ENCODE results near the gene MRPL46.
"Not testable (repeated sequence)": the region's sequence is repeated elsewhere in the genome, so short reads cannot be mapped to it uniquely, and the experiment has no call there.

The MRPL46 gene

DNA sequence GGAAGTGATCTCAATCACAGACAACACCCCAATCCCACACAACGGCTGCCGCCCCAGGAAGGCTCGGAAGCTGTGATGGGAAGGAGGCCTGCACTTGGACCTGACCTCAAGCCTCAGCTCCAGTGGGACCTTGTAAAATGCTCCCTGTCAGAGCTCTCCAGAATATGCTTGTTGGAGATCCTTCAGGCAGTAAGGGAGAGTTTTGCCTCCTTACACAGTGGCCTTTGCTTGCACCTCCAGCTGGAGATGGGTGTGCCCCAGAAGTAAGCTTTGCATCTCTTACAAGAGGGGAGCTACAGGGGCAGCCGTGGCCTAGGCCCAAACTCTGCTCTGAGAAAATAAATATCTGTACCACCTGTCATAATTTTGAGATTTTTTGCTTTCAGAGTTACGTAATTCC is 10.7 kb upstream of the MRPL46 start:
- DNase-seq (ENCODE audit: low read depth): no peak

DNA sequence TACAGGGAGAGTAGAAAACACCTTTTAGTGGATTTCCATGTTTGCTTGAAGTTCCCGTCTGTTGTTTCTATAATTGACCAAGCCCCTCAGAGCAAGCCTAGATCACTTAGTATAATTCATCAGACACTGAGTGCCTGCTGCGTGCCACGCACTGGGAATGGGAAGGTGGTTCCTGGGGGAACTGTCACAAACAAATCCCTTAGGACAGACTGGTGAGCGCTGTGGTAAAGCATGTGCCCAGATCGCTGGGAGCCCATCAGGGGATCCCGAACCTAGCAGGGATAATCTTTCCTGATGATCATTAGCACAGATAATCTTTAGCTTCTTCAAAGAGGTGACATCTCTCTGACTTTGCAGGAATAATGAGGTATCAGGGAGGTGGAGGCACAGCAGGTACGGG is 9.9 kb upstream of the MRPL46 start:
- no peak for DNase-seq (ENCODE audit: low read depth)

- DNase-seq (ENCODE audit: low read depth): no peak
Observed at GRCh38 chr15:88476635-88477060, 9.5 kb upstream of the MRPL46 start.

DNA sequence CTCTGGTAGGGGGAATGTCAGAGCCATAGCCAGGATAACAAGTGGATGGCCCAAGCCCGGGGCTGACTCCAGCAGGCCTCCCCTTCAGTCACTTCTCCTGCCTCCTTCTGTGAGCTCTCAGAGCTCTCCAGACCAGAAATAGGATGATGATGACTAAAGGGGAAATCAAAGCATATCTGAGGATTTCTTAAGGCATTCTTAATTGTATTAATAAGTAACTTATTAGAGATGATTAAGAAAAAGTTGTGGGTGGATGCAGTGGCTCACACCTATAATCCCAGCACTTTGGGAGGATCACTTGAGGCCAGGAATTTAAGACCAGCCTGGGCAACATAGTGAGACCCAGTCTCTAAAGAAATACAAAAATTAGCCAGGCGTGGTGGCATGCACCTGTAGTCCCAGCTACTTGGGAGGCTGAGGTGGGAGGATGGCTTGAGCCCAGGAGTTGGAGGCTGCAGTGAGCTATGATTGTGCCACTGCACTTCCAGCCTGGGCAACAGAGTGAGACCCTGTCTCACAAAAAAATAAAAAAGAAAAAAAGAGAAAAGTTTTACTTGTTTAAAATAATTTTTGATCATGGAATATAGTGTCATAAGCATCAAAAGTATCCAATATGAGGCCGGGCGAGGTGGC is 6.6 kb upstream of the MRPL46 start:
- DNase-seq (ENCODE audit: low read depth): not testable (repeated sequence)

DNA sequence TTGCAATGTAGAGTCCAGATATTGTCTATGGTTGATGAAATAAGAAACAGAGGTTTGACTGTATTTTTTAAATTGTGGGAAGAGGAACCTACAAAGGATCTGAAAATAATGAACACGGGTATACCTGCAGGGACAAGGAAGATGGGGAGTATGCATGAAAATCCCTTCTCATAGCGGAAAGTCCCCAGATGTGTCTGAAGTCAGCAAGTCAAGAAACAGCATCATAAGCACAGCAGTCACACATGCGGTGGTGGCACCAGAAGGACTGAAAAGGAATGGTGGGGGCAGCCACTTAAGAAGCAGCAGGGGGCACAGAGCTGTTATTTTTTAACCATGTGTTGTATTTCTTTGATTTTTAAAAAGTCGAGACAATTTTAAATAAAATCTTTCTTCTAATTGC is 5.0 kb upstream of the MRPL46 start:
- no peak for DNase-seq (ENCODE audit: low read depth)

GRCh38 chr15:88470625-88471372 is 3.6 kb upstream of the MRPL46 start:
- DNase-seq (ENCODE audit: low read depth): no peak

- DNase-seq (ENCODE audit: low read depth): no peak
Observed at GRCh38 chr15:88469321-88469720, 2.1 kb upstream of the MRPL46 start.

- DNase-seq (ENCODE audit: low read depth): not testable (repeated sequence)
Observed at GRCh38 chr15:88468721-88469120, 1.5 kb upstream of the MRPL46 start.

DNA sequence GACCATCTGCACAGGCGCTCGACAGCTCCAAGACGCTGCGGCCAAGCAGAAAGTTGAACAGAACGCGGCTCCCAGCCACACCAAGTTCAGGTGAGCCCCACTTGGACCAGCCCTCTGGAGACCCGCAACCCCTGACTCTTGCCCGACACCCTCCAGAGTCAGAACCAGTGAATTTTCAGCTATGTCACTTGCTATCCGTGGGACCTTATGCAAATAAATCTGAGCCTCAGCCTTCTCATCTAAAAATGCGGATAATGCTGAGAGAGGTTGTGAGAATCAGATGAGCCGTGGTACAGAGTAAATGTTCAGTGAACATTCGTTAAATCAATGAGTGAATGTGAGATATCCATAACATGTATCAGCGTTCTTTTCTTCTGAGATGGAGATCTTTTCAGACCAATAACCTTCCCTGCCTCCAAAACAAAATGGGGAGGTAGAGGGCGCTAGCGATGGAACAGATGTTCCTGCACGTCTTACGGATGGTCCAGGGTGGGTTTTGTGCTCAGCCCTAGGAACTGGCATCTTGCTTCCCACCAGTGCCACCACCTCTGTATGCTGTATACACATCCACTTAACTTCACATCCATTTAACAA is 844 bp upstream of the MRPL46 start:
- peak; percentile 3 for DNase-seq (ENCODE audit: low read depth)

DNA sequence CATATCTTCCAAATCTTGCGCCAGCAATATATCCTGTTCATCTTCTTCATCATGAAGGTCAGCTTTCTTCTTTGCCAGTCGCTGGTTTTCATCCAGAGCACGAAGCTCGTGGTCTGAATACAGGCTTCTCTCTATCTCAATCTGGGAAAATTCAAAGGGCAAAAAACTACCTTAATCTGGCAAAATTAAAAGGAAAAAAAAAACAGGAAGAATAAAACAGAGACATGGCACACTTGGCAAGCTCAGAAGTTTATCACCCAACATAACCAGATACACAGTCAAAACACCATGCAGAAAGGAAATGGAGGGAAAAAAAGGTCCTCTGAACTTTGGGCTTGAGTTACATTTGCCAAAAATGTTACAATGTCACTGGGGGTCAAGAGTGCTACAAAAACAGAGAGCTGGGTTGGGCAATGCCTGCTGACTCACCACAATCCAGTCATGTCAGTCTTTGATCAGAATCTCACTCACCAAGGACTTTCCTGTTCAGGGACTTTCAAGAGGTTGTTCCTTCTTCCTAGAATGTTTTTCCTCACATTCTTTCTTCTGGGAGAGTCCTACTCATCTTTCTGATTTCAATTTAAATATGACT is 1.5 kb downstream of the MRPL46 start:
- DNase-seq (ENCODE audit: low read depth): no peak

GRCh38 chr15:88463870-88464532 is 3.2 kb downstream of the MRPL46 start:
- DNase-seq (ENCODE audit: low read depth): no peak

- no peak for DNase-seq (ENCODE audit: low read depth)
Observed at GRCh38 chr15:88456733-88457132, 10.5 kb downstream of the MRPL46 start.

GRCh38 chr15:88454867-88455810 is 12.0 kb downstream of the MRPL46 start:
- no peak for DNase-seq (ENCODE audit: low read depth)

GRCh38 chr15:88454236-88454635 is 13.0 kb downstream of the MRPL46 start:
- no peak for DNase-seq (ENCODE audit: low read depth)

DNA sequence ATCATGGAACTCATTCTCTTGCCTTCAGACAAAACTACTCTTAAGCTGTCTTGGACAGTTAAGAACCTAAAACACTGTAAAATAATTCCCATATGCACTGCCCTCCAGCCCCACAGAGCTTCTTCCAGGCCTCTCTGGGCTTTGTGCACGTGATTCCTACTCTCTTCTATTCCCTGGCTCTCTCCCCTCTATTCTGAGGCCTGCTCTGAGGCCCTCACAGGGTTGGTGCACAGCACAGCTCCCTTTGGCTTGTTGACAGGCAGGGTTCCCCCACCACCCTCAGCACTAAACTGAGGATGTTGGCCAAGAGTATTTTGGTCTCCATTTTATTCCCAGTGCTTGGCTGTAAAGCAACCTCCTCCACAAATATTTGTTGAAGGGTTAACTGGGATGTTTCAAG is 13.5 kb downstream of the MRPL46 start:
- no peak for DNase-seq (ENCODE audit: low read depth)

DNA sequence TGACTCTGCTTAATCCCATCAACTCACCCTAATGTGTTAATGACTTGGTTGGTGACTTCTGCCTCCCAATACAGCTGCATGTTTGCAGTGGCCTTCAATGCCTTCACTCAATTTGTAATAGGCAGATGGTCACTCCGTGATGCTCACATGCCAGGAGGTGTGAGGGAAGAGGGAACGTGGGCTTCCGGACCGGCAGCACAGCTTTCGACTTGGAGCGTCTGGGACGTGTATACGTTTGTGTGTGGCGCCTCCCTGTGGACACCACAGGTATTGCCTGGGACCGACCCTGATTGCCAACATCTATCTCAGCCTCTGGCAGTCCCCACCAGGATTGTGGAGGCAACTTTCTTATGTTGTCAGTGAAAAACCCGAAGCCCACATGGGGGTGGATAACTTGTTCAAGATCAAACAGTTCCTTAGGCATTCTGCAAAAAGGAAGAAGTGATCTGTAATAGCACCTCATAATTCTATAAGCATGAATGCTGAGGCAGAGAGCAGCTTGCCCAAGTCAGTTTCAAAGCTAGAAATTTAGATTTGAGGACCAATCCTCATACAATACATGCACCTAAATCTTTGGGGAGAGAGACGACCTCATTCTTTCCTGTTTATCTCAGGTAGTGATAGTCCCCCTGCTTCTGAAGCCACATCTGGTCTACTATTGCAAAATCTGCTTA is 16.9 kb downstream of the MRPL46 start:
- DNase-seq (ENCODE audit: low read depth): peak; percentile 27

DNA sequence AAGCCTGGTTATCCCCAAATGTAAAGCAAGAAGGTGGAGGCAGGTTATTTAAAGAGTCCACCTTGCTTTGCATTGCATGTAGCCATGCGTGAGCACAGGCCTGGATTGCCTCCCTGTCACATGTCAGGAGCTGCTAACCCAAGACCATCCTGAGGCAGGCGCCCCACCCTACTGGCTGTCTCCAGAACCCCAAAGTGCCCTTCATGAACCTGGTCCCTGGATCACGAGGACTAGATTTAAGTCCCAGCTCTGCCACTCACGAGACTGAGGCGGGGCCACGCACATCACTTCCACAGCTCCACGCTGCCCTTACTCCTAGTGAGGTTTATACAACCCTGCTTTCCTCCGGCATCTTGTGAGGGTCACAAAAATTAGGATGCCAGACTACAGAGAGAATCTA is 17.6 kb downstream of the MRPL46 start:
- no peak for DNase-seq (ENCODE audit: low read depth)

- no peak for DNase-seq (ENCODE audit: low read depth)
Observed at GRCh38 chr15:88448991-88449461, 18.2 kb downstream of the MRPL46 start.

DNA sequence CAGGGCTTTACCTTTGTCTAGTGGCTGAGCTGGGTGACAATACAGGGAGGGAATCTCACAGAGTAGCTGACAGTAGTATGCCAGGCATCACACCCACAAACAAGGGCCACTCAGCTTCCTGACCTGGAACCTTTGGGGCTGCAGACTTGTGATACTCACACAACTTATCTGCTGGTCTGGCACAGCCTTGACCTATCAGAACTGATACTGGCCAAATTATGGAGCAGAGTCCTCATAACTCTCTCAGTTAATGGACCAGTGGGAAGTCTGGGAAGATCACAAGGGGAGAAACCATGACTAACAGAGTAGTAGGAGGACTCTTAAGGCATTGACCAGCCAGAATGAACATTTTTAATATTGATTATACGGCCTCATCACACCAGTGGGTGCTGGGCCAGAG is 19.4 kb downstream of the MRPL46 start:
- no peak for DNase-seq (ENCODE audit: low read depth)

DNA sequence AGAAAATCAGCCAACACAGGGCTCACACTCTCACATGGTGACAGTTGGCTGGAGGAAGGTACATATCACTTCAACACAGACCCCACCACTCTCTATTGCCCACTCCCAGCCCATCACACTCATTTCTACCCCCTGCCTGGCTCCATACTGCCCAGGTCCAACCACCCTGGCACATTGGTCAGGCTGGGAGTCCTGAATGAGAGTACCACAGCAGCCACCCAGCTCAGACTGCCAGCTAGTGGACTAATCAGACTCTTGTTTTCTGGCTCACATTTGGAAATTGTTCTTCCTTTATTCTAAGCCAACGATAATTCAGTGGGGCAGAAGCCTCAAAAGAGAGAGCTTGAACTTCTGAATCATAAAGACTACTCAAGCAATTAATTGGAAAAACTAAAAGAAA is 20.0 kb downstream of the MRPL46 start:
- DNase-seq (ENCODE audit: low read depth): no peak
